Osteocyte (in vitro differentiated cells): ENCODE measurements around the gene GRAMD1B. TPM values are rescaled to one million over a fixed set of nuclear protein-coding genes. Genes with fewer than 3 reads are reported as not detected.

Experiments used
- DNase-seq: peaks from one replicate; pipeline ENCODE4 v3.0.0; 2021; ENCODE audit warnings: mixed read lengths; ENCODE audit not compliant: unreplicated experiment; ENCODE audit errors: extremely low spot score
- H3K27ac Mint-ChIP-seq: one replicate; pipeline ENCODE4 v1.8.0; 2021; ENCODE audit warnings: mild to moderate bottlenecking, mixed read lengths; ENCODE audit not compliant: unreplicated experiment
- H3K27me3 Mint-ChIP-seq: one replicate; pipeline ENCODE4 v1.8.0; 2021; ENCODE audit warnings: mixed read lengths; ENCODE audit not compliant: unreplicated experiment
- H3K36me3 Mint-ChIP-seq: one replicate; pipeline ENCODE4 v1.8.0; 2021; ENCODE audit warnings: mixed read lengths; ENCODE audit not compliant: unreplicated experiment
- H3K4me1 Mint-ChIP-seq: one replicate; pipeline ENCODE4 v1.8.0; 2021; ENCODE audit warnings: mixed read lengths; ENCODE audit not compliant: unreplicated experiment
- H3K4me3 Mint-ChIP-seq: one replicate; pipeline ENCODE4 v1.8.0; 2021; ENCODE audit warnings: mild to moderate bottlenecking, moderate library complexity, mixed read lengths; ENCODE audit not compliant: unreplicated experiment
- H3K9me3 Mint-ChIP-seq: one replicate; pipeline ENCODE4 v1.8.0; 2021; ENCODE audit warnings: mixed read lengths; ENCODE audit not compliant: unreplicated experiment
- total RNA-seq: library from RNA; stranded (reverse); gene quantifications from 2 replicates; pipeline ENCODE4 v1.2.1, GENCODE V29; 2021
- TF ChIP-seq, protein P1 (sequence below): fragments of 200-600 bp; sonication (generic); IDR thresholded peaks from 2 replicates; pipeline ENCODE4 v1.5.0; 2021; ENCODE audit warnings: antibody characterized with exemption, mild to moderate bottlenecking, moderate library complexity

The GRAMD1B gene
- total RNA-seq, 1 donor from 2014 or later = 1.9 TPM

- DNase-seq = no peak
- Mint-ChIP-seq H3K4me1 (no peaks in the 10 kb centered on the region), H3K27ac (no peak overlapping the region), H3K36me3 (no peaks in the 10 kb centered on the region), H3K4me3 (no peak overlapping the region), H3K9me3 (no peaks in the 10 kb centered on the region), H3K27me3 (peaks cover 1% of the 10 kb centered on the region)
- TF ChIP-seq, protein P1, sequence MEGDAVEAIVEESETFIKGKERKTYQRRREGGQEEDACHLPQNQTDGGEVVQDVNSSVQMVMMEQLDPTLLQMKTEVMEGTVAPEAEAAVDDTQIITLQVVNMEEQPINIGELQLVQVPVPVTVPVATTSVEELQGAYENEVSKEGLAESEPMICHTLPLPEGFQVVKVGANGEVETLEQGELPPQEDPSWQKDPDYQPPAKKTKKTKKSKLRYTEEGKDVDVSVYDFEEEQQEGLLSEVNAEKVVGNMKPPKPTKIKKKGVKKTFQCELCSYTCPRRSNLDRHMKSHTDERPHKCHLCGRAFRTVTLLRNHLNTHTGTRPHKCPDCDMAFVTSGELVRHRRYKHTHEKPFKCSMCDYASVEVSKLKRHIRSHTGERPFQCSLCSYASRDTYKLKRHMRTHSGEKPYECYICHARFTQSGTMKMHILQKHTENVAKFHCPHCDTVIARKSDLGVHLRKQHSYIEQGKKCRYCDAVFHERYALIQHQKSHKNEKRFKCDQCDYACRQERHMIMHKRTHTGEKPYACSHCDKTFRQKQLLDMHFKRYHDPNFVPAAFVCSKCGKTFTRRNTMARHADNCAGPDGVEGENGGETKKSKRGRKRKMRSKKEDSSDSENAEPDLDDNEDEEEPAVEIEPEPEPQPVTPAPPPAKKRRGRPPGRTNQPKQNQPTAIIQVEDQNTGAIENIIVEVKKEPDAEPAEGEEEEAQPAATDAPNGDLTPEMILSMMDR = no peak
These were observed 156.5 kb downstream of the GRAMD1B start for GRCh38 chr11:123586568-123586967.

- Mint-ChIP-seq H3K36me3 (no peaks in the 10 kb centered on the region), H3K4me1 (no peaks in the 10 kb centered on the region), H3K27me3 (no peaks in the 10 kb centered on the region), H3K4me3 (no peak overlapping the region), H3K9me3 (no peaks in the 10 kb centered on the region), H3K27ac (no peak overlapping the region)
- DNase-seq = no peak
- TF ChIP-seq, protein P1 = no peak
These were observed 157.0 kb downstream of the GRAMD1B start for GRCh38 chr11:123587044-123587443.

DNA sequence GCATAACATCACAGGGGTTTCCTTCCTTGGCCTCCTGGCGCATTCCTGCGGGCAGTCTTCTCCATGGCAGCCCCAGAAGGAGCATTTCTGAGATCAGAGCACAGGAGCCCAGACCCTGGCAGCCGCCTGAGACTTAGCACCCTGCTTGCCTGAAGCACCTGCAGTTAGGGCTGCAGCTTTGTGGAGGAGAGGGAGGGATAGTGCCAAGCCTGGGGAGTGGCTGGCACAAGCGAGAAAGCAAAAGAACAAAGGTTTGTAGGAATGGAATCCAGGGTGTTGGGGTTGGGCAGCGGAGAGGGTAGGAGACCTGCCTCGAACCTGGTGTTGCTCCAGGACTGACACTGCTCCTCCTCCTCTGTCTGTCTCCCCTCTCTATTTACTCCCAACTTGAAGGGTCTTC, 157.5 kb downstream of the GRAMD1B start:
- Mint-ChIP-seq H3K27ac (no peak overlapping the region), H3K4me1 (no peaks in the 10 kb centered on the region), H3K9me3 (no peaks in the 10 kb centered on the region), H3K27me3 (no peaks in the 10 kb centered on the region), H3K4me3 (no peak overlapping the region), H3K36me3 (no peaks in the 10 kb centered on the region)
- TF ChIP-seq, protein P1 = no peak
- DNase-seq = no peak

- no peak overlapping the region for H3K4me3 Mint-ChIP-seq
- TF ChIP-seq, protein P1 = no peak
- H3K27ac Mint-ChIP-seq = no peak overlapping the region
- H3K9me3 Mint-ChIP-seq = no peaks in the 10 kb centered on the region
- DNase-seq = no peak
- no peaks in the 10 kb centered on the region for H3K36me3 Mint-ChIP-seq
- H3K4me1 Mint-ChIP-seq = no peaks in the 10 kb centered on the region
- H3K27me3 Mint-ChIP-seq = no peaks in the 10 kb centered on the region
These were observed 158.2 kb downstream of the GRAMD1B start for GRCh38 chr11:123588117-123588863.

DNA sequence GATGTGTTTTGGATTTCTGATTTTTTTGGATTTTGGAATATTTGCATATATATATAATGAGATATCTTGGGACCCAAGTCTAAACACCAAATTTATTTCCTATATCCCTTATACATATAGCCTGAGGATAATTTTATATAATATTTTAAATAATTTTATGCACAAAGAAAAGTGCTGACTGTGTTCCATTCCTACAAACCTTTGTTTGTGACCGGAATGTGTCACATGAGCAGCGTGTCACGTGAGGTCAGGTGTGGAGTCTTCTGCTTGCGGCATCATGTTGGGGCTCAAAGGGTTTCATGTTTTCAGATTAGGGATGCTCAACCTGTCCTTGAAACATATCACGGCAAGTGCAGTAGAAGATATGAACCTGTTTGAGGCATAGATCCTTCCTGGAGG, 158.8 kb downstream of the GRAMD1B start:
- TF ChIP-seq, protein P1 = no peak
- Mint-ChIP-seq H3K4me1 (no peaks in the 10 kb centered on the region), H3K27me3 (no peaks in the 10 kb centered on the region), H3K27ac (no peak overlapping the region), H3K9me3 (no peaks in the 10 kb centered on the region), H3K36me3 (no peaks in the 10 kb centered on the region), H3K4me3 (no peak overlapping the region)
- DNase-seq = no peak
